Measurements from ENCODE around the gene PRAMEF20.
"Not testable (repeated sequence)": the region's sequence is repeated elsewhere in the genome, so short reads cannot be mapped to it uniquely, and the experiment has no call there.

The PRAMEF20 gene

DNA sequence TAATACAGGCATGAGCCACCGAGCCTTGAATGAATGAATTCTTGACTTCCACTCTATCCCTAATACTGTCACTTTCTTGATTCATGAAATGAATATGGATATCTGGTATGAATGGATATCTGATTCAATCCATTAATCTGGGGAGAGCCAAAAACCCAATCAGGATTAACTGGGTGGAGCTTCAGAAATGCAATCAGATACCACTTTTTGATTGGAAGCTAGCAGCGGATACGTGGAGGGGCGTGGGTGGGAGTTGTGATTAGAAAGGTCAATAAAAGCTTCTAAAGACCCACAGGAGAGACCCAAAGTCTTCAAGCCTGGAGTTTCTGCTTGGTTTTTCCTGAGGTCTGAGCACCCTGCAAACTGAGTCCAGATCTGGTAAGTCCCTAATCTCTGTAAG lies at the start of gene PRAMEF20:
Gene PRAMEF20, plus strand, starts transcription at position 301 of the 400 bp plus-strand sequence. CDS start 5,905 bp downstream, outside the sequence.
- FAIRE-seq; DNase-seq (ENCODE audit: low spot score): not testable (repeated sequence)

DNA sequence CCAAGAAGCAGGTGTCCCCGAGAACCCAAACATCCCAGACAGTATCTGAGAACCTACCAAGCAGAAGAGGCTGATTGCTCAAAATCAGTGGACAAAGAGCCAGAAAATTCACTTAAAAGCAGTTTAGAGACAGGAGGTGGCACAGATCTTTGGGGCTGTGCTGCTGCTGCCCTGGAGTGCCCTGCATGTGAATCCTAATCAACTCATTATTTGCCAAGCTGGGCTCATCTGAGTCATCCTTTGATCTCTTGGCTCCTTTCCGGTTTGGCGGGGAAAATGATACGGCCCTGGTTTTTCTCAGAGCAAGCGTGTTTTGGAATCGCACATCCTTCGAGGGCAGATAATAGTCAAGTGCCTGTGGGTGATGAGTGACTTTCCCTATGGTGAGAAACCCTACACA lies 47.9 kb upstream of the PRAMEF20 start:
- not testable (repeated sequence) for FAIRE-seq; DNase-seq (ENCODE audit: low spot score)

DNA sequence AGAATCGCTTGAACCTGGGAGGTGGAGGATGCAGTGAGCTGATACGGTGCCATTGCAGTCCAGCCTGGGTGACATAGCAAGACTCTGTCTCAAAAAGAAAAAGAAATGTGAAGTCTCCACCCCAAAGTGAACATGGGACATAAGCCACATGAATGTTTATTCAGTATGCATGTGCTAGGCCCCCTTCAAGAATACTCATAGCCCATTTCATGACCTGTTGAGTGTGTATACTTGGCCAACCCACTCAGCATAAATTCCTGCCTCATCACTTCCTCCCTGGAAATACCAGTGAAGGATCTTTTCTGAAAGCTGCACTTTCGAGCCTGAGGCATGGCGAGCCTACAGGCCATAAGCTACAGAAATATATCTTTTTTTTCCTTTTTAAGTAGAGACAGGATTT lies 45.3 kb upstream of the PRAMEF20 start:
- FAIRE-seq; DNase-seq (ENCODE audit: low spot score): not testable (repeated sequence)

DNA sequence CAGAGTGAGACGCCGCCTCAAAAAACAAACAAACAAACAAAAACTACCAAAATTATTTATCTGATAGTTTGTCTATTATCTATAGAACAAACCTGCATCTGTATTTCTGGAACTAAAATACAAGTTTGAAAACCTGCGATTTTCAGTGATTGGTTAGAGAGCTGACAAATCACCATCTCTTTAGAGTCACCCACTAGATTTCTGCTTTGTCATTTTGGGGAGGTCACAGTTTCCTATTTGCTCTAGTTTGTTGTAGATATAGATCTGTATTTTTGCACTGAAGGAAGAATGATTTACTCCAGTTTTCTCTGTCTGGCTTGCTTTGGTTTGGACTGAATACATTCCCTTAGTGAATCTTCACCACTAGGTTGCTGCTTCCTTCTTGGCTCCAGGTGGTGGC lies 43.7 kb upstream of the PRAMEF20 start:
- DNase-seq (ENCODE audit: low spot score); FAIRE-seq: not testable (repeated sequence)

DNA sequence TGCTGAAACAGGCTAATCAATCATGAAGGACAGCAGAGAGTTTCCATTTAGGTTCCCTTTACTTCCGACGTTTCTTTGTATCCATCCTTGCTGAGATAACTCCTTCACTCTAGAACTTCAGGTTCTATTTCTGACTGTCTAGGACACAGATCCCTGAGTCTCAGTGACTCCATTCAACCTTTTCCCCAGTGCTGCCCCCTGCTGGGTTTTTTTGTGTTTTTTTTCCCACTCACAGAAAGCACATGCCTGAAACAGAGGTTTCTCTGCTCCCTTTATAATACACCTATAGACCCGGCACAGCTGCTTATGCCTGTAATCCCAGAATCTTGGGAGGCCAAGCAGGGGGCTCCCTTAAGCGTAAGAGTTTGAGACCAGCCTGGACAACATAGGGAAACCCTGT lies 41.7 kb upstream of the PRAMEF20 start:
- not testable (repeated sequence) for DNase-seq (ENCODE audit: low spot score); FAIRE-seq

DNA sequence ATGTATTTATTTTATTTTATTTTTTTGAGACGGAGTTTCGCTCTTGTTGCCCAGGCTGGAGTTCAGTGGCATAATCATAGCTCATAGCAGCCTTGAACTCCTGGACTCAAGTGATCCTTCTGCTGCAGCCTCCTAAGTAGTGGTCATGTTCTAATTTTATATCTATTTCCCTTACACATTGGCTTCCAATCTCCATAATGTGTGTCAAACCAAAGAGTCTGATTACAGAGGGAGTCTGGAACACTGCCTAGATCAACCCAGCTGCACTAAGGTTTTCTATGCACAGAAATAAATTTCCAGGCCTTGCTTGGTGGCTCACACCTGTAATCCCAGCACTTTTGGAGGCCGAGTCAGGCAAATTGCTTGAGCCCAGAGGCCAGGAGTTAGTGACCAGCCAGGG lies 31.3 kb upstream of the PRAMEF20 start:
- not testable (repeated sequence) for FAIRE-seq; DNase-seq (ENCODE audit: low spot score)

DNA sequence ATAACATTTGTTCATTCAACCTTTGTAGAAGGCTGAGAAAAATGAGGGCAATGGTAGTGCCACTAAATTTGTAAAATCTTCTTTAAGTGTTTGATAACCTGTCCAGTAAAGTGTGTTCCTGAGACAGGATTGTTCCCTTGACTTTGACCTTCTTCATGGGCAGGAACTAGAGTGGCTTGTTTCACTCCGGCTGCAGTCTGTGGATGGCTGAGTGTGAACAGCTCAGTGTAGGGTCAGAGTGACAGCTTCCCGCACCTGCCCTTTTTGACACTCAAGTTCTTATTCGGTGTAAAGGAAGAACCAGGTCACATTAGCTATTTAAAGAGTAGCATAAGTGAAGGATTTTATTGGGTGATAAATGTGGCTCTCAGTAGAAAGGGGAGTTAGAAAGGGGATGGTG lies 29.9 kb upstream of the PRAMEF20 start:
- not testable (repeated sequence) for FAIRE-seq

DNA sequence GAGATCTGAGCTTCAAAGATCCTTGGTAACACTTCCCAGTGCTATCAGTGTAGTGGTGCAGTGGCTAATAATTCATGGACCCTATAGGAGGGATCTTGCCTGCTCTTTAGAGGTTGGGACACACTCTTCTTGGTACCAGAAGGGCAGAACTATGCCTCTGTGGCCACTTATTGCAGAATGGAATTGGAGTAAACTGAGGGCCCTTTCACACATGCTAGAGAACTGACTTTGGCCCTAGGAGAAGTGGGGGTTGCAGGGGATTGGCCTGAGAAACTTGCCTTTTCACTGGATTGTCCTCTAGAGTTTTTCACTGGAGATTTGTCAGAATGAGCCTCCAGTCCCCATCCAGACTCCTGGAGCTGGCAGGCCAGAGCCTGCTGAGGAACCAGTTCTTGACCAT lies 20.9 kb upstream of the PRAMEF20 start, which contains the start of gene PRAMEF17:
Gene PRAMEF17, plus strand, starts transcription at position 301 of the 400 bp plus-strand sequence. Its CDS starts 26 bp downstream, at position 327.
- not testable (repeated sequence) for DNase-seq (ENCODE audit: low spot score); FAIRE-seq

More for the DNA sequence above, 29.9 kb upstream of the PRAMEF20 start:
- not testable (repeated sequence) for DNase-seq (ENCODE audit: low spot score)

DNA sequence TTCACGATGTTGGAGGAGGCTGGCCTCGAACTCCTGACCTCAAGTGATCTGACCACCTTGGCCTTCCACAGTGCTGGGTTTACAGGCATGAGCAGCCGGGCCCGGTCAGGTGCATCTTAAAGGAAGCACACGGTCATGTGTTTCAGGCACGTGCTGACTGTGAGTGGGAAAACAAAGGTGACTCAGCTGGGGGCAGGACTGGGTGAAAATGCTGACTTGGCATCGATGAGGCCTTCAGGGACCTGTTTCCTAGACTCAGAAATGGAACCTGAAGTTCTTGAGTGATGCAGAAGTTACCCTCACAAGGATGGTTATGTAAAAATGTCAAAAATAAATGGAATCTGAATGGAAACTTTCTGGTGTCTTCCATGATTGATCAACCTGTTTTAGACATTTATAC lies 17.2 kb upstream of the PRAMEF20 start:
- FAIRE-seq; DNase-seq (ENCODE audit: low spot score): not testable (repeated sequence)

DNA sequence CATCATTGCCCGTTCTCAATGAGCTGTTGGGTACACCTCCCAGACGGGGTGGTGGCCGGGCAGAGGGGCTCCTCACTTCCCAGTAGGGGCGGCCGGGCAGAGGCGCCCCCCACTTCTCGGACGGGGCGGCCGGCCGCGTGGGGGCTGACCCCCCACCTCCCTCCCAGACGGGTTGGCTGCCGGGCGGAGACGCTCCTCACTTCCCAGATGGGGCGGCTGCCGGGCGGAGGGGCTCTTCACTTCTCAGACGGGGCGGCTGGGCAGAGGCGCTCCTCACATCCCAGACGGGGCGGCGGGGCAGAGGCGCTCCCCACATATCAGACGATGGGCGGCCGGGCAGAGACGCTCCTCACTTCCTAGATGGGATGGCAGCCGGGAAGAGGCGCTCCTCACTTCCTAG lies 15.5 kb upstream of the PRAMEF20 start:
- not testable (repeated sequence) for DNase-seq (ENCODE audit: low spot score); FAIRE-seq

DNA sequence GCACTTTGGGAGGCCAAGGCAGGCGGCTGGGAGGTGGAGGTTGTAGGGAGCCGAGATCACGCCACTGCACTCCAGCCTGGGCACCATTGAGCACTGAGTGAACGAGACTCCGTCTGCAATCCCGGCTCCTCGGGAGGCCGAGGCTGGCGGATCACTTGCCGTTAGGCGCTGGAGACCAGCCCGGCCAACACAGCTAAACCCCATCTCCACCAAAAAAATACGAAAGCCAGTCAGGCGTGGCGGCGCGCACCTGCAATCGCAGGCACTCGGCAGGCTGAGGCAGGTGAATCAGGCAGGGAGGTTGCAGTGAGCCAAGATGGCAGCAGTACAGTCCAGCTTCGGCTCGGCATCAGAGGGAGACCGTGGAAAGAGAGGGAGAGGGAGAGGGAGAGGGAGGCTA lies 14.9 kb upstream of the PRAMEF20 start:
- not testable (repeated sequence) for DNase-seq (ENCODE audit: low spot score); FAIRE-seq

DNA sequence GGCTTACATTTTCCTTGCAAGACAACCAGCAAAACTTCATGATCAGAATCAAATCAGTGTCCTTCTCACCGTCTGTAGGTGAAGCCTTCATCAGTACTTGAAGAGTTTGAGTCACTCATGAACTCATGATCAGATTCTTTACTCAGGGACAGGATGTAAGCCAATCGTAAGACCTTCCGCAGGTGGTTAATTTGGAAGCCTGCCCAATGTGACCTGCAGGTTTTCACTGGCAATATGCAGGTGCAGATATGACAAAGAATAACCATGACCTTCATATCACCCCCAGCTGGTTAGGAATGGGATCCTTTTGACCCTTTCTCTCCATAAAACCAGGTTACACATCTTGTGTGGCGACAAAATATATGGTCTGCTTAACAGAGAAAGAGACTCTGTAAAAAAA lies 2.4 kb upstream of the PRAMEF20 start:
- no peak for DNase-seq (ENCODE audit: low spot score)
- FAIRE-seq: no peak

DNA sequence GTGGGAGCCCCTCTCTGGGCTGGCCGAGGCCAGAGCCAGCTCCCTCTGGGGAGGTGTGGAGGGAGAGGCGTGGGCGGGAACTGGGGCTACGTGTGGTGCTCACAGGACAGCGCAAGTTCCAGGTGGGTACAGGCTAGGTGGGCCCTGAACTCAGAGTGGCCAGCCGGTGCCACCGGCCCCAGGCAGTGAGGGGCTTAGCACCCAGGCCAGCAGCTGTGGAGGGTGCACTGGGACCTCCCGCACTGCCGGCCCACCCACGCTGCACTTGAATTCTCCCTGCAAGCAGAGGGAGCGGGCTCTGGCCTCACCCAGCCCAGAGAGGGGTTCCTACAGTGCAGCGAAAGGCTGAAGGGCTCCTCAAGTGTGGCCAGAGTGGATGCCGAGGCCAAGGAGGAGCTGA lies 20.2 kb downstream of the PRAMEF20 start:
- no peak for FAIRE-seq
- no peak for DNase-seq (ENCODE audit: low spot score)

DNA sequence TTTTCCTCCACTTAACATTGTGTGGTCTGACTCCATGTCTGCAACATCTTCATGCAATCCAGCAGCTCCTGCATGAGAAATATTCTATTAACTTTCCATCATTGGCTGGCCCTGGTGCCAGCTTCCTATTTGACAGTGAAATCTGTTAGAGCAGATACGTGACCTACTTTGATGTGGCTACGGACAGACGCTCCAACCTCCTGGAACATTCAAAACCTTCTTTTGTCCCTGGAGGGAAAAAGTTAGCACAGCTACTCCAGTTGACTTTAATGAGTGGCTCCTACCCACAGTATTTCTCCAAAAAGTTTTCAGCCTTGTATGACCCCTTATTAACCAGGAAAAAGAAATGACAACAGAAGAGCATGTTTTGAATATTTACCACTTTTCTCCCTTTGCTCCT lies 22.0 kb downstream of the PRAMEF20 start:
- FAIRE-seq (no peak), DNase-seq (ENCODE audit: low spot score) (no peak)

DNA sequence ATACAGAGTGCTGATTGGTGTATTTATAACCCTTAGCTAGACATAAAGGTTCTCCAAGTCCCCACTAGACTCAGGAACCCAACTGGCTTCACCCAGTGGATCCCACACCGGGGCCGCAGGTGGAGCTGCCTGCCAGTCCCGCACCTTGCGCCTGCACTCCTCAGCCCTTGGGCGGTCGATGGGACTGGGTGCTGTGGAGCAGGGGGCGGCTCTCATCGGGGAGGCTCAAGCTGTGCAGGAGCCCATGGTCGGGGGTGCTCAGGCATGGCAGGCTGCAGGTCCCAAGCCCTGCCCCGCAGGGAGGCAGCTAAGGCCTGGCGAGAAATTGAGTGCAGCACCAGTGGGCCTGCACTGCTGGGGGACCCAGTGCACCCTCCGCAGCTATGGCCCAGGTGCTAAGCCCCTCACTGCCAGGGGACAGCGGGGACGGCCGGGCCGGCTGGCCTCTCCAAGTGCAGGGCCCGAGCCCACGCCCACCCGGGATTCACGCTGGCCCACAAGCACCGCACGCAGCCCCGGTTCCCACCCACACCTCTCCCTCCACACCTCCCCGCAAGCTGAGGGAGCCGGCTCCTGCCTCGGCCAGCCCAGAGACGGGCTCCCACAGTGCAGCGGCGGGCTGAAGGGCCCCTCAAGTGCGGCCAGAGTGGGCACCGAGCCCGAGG lies 23.6 kb downstream of the PRAMEF20 start:
- DNase-seq (ENCODE audit: low spot score); FAIRE-seq: not testable (repeated sequence)

DNA sequence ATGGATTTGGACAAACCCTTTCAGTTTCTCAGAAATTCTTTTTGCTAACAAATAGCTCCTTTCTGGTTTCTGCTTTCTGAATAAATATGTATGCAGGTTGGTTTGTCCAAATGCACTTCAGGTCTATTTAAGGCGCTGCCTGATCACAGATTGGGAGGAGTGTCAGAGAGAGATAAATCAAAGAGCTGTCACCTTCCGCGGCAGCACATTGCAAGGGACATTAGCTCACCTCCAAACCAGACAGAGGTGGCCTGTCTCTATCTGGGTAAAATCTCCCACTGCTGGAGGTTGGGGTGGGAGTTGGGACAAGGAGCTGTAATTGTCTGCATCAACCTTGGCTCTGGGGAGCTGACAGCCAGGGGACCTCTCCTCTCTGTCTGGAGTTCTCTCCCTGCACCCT lies 25.2 kb downstream of the PRAMEF20 start:
- no peak for DNase-seq (ENCODE audit: low spot score)
- no peak for FAIRE-seq

DNA sequence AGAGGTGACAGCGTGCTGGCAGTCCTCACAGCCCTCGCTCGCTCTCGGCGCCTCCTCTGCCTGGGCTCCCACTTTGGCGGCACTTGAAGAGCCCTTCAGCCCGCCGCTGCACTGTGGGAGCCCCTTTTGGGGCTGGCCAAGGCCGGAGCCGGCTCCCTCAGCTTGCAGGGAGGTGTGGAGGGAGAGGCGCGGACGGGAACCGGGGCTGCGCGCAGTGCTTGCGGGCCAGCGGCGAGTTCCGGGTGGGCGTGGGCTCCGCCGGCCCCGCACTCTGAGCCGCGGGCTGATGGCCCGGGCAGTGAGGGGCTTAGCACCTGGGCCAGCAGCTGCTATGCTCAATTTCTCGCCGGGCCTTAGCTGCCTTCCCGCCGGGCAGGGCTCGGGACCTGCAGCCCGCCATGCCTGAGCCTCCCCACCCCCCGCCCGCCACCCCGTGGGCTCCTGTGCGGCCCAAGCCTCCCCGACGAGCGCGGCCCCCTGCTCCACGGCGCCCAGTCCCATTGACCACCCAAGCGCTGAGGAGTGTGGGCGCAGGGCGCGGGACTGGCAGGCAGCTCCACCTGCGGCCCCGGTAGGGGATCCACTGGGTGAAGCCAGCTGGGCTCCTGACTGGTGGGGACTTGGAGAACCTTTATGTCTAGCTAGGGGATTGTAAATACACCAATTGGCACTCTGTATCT lies 29.0 kb downstream of the PRAMEF20 start:
- not testable (repeated sequence) for DNase-seq (ENCODE audit: low spot score); FAIRE-seq

DNA sequence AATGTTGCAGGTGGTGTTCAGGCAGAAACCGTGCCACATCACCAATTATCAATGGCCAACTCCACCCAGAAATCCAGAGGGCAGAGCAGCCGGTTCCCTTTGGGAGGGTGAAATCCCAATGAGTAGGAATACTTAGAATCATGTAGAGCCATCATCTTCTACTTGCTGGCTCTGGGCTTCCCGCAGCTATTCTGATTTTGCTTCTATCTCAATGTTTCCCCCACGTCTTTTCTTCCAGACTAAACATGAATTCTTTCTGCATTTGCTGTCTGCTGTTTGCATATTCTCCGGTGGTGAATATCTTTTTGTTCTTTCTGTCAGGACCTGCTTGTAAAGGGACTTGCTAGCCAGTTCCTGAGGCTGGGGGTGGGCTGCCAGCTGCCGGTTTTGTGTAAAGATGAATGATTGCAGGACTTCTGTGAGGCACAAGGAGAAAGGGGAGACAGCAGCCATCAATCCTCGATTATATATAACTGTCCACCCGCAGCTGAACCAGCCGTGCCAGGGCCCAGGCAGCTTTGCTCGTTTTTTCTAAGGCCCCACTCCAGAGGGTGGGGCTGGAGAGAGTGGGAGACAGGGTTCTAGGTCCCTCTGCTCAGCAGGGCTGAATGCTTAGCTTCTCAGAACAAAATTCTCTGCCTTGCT lies 33.2 kb downstream of the PRAMEF20 start:
- no peak for DNase-seq (ENCODE audit: low spot score)
- FAIRE-seq: no peak

DNA sequence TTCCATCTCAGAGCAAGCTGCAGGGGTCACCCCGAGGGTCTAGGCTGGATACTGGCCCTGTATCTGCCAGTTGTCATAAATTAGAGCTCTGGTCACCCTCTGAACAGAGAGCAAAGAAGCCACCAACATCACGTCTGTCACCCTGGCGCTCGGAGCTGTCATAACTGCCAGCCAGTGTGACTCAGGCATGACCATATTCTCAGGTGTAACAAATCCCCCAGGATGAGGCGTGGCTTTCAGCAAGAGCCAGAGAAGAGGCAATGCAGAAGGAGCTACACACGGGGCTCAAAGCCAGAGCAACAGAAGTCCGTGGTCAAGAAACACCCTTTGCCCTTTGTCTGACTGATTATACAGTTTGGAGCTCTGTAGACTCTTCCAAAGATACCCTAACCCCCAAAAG lies 40.0 kb downstream of the PRAMEF20 start:
- DNase-seq (ENCODE audit: low spot score): no peak
- no peak for FAIRE-seq

DNA sequence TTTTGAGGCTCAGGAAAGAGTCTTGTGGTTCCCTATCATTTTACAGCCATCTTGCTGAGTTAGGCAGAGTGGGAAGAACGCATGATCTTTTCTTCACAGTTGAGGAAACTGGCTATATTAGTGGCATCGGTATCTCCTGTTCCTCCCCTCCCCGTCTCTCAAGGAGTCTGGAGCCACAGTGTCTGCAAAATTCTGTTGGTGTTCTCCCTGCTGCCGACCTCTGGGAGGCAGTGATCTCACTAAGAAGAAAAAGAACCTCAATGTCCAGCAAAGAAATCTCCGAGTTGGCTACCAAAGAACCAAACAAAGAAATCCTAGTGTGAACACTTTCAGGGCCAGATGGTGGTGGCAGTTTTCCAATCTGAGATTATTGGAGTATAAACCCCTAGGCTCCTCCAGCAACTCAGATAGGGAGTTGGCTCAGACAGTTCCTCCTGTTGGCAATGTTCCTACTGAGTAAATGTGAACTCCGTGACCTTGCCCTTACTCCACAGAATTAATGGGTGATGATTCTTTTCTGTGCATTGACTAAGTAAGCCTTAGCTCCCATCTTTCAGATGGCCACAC lies 41.2 kb downstream of the PRAMEF20 start:
- DNase-seq (ENCODE audit: low spot score): no peak
- no peak for FAIRE-seq

DNA sequence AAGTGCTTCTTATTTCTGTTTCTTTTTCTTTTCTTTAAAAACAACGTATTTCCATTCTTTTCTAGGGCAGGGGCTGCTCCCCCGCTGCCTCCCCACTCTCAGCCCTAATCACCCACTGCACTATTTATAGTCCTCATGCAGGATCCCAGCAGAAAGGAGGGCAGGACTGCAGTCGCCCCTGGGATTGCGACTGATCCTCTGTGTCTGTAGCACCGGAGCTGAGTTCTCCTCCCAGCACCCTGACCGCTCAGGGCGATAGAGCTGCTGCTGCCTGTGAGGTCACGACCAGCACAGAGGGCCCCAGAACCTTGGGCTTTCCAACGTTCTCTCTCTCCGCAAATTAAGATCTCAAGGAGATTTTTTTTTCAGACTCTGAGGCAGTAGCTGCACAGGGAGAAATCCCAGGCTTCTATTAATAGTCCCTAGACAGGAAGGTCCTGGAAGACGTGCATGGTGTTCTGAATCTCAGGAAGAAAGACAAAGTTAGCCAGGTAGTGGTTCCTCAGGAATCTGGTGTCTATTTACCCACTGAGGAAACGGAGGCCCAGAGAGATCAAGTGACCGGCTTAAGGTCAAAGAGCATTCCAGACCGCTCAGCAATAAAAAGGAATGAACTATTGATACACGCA lies 46.8 kb downstream of the PRAMEF20 start:
- no peak for DNase-seq (ENCODE audit: low spot score)
- no peak for FAIRE-seq

All from urothelium cell line (cell line).